Inferior parietal cortex (tissue), 1 donor: ENCODE data around the gene CFAP57.
"Not testable (repeated sequence)": the region's sequence is repeated elsewhere in the genome, so short reads cannot be mapped to it uniquely, and the experiment has no call there.

Experiments
- DNase-seq: peaks from one replicate; pipeline ENCODE4 v3.0.0-alpha.2; 2016; ENCODE audit errors: extremely low spot score

Gene CFAP57

DNA sequence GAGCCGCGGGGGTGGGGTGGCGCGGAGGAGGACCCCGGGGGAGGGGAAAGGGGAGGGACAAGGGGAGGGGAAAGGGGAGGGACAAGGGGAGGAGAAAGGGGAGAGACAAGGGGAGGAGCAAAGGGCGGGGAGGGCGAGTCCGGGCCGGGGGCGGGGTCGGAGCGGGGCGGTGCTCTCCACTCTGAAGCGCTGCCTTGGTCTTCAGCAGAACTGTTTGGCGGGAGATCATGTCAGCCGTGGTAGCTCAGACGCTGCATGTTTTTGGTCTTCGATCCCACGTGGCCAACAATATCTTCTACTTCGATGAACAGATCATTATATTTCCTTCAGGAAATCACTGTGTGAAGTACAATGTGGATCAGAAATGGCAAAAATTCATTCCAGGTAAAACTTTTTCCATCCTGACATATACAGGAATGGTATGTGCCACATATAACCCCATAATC lies 420 bp downstream of the CFAP57 start:
- DNase-seq: peak; percentile 61

GRCh38 chr1:43174873-43175272 lies 2.7 kb downstream of the CFAP57 start:
- DNase-seq: no peak

DNA sequence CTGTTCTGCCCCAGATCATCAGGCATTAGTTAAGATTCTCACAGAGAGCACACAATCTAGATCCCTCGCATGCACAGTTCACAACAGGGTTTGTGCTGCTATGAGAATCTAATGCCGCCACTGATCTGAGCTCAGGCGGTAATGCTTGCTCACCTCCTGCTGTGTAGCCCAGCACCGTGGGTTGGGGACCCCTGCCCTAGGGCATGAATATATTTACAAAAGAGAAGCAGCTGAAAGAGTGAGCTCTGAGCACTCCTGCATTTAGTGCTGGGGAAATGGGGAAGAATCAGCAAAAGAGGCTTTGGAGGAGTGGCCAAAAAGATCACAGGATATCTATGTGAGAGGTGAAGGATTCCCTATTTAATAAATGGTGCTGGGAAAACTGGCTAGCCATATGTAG lies 5.6 kb downstream of the CFAP57 start:
- DNase-seq: no peak

DNA sequence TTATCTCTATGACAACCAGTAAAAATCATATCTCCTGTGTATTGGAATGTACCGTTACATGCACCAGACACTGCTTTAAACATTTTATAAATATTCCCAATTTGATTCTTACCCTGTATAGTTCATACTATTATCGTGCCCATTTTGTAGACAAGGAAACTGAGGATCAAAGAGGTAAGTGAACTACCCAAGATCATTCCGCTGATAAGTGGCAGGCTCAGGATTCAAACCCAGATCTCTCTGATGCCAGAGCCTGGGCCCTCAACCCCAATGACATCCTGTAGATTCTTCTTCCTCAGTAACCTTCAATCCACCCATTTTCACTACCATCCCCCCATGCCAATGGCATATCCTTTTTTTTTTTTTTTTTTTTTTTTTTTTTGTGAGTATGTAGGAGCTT lies 12.3 kb downstream of the CFAP57 start:
- no peak for DNase-seq

DNA sequence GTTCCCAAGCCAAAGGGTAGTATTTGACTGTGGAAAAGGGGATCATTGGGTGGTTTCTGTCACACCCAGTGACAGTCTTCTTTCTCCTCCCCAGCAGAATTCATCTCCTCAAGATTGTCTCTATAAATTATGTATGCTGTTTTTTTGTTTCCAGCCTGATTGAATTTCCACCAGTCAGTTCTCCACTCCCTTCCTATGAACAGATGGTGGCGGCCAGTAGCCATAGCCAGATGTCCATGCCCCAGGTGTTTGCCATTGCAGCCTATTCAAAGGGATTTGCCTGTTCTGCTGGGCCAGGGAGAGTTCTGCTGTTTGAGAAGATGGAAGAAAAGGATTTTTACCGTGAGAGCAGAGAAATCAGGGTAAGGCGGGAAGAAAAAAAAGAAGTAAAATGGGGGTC lies 12.9 kb downstream of the CFAP57 start:
- no peak for DNase-seq

DNA sequence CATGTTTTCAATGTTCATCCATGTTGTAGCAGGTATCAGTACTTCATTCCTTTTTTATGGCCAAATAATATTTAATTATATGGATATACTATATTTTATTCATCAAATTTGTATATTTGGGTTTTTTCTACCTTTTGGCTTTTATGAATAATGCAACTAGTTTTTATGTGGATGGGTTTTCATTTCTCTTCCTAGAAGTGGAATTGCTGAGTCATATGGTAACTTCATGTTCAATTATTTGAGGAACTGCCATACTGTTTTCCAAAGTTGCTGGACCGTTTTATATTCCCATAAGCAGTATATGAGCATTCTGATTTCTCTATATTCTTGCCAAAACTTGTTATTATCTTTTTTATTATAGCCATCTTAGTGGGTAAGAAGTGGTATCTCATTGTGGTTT lies 16.0 kb downstream of the CFAP57 start:
- no peak for DNase-seq

DNA sequence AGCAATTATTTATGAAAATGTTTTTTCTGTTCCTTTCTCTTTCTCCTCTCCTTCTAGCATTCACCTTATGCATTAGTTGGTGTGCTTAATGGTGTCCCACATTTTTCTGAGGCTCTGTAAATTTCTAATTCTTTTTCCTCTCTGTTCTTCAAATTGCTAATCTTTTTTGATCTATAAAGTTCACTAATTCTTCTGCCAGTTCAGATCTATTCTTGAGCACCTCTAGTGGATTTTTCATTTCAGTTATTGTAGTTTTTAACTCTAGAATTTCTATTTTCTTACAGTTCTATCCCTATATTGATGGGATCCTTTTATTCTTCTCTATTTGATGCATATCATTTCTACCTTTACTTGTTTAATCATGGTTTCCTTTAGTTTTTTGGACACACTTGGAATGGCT lies 22.4 kb downstream of the CFAP57 start:
- DNase-seq: no peak

DNA sequence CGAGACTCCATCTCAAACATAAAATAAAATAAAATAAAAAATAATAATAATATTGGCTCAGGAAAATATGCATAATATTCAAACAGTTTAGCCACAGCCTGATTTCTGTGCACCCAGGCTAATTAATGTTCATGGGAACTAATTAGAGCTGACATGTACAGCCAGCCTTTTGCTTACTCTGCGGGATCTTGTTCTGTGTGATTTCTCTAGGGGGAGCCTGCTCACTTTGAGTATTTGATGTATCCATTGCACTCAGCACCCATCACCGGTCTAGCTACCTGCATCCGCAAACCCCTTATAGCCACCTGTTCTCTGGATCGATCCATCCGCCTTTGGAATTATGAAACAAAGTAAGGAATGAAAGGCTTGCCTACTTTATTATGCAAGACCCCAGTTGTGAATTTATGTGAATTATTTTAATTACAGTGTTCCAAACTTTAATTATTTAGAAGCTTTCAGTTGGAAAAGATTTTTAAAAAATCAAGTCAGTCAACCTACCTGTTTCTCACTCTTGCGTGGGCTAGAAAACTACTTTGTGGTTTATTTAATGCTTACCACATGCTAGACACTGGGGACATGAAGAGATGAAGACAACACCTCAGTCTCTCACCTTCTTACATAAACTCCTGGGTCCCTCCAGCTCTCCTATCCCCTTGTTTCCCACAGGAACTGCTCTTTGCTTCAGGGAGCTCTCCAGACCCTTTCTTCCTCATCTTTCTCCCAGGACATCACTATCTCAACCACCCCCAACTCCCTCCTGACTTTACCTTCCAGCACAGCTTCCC lies 25.4 kb downstream of the CFAP57 start:
- no peak for DNase-seq

- DNase-seq: no peak
These were observed 27.1 kb downstream of the CFAP57 start for GRCh38 chr1:43199093-43199726.

GRCh38 chr1:43203859-43204258 lies 31.7 kb downstream of the CFAP57 start:
- no peak for DNase-seq

DNA sequence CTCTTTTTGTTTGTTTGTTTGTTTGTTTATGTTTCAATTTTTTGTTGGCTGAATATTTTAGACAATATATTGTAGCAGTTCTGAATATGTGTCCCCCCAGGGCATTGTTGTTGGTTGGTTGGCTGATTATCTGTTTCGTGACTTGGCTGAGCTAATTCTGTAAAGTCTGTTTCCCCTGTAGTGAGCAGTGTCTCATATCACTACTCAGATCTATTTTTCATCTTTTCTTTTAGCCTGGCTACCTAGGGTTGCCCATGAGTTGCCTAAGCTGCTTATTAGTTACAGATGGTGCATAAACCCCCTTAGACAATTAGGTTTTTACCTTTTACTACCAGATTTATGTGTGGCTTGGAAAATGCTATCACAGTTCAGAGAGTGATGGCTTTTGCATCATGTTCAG lies 32.3 kb downstream of the CFAP57 start:
- no peak for DNase-seq

- no peak for DNase-seq
These were observed 33.5 kb downstream of the CFAP57 start for GRCh38 chr1:43205671-43206070.

DNA sequence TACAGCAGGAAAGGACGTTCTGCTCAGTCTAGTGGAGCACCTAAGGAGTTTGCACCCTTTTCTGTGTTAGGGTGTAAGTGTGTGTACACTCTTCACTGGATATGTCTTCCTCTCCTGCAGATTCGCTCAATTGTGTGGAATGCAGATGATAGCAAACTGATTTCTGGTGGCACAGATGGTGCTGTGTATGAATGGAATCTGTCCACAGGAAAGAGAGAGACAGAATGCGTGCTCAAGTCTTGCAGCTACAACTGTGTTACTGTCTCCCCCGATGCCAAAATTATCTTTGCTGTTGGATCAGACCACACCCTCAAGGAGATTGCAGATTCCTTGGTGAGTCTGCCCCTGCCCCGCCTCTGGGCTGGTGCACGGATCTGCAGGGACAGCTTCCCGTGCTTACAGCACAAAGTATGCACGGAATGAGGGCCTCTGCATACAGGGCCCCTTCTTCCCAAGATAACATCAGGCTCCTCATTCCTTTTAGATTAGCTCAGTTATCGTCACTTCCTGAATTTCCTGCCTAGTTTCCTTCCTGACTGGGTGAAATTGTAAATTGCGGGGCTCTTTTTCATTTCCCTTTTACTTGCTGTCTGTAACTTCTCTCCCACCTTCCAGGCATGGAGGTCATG lies 34.6 kb downstream of the CFAP57 start:
- DNase-seq: peak; percentile 17

DNA sequence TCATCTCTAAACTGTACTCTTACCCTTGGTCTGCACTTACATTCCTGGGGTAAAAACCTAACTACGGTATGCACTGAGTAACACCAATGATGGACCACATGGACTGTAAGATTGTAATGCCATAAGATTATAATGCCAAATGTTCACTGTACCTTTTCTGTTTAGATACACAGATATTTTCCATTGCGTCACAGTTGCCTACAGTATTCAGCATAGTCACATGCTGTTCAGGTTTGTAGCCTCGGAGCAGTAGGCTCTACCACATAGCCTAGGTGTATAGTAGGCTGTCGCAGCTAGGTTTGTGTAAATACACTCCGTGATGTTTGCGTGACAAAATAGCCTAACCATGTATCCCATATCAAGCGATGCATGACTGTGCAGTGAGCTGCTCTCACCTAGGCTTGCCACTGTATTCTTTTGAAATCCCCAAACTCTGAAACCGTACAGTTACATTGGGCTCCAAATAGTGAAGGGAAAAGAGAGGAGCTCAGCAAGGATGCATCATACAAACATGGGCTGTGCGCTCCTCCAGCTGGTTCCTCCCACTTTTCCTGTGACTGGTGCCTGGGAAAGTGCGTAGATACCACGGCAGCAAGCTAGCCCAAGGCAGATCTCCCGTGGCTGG lies 35.2 kb downstream of the CFAP57 start:
- no peak for DNase-seq

- DNase-seq: not testable (repeated sequence)
These were observed 36.1 kb downstream of the CFAP57 start for GRCh38 chr1:43208277-43208676.

- no peak for DNase-seq
These were observed 42.6 kb downstream of the CFAP57 start for GRCh38 chr1:43214501-43215444.

DNA sequence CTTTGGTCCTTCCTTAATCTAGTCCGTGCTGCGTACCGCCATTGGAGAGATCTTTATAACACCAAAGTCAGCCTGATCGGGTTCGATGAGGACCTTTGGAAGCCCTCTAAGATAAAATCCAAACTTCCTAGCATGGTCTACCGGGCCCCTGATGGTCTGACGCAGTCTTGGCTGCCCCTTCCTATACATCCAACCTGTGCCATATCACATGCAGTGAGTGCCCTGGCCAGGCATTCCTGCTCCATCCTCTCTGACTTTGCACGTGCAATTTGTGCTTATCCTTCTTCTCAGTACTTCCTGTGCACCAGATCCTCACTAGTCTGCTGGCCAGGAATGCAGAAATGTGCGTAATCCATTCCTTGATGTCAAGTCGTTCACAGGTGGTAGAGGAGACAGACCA lies 45.6 kb downstream of the CFAP57 start:
- DNase-seq: no peak

DNA sequence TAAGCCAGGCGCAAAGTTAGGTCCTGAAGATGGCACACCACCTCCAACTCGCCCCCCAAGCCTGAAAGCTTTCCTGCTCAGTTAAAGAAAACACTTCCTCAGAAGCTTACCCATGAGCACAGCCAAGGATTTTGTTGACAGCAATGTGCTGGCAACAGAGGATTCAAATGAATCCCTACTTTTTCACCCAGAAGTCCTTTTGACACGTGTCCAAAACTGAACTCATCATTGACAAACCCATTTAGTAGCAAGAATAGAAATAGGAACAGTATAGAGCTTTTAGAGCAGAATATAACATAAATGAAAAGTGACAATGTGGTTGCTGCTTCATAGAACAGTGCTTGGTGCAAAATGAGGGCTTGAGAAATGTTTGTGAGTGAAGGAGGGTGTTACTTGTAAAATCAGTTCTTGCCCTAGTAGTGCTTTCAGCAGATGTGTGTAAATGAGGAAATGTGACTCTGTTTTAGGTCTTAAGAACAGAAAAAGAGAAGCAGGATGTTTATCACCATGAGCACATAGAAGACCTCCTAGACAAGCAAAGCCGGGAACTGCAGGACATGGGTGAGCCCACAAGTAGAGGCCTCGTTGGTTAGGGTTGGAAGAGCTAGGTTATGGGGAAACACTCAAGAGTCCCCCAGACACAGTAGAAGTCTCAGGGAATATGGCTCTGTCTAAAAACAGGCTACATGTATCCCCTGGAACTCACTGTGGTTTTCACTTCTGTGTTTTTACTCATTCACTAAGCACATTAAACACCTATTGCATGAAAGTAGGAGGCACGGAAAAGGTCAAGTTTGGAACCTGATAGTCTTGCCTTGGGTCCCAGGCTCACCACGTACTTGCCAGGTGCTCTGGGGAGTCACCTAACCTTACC lies 49.0 kb downstream of the CFAP57 start:
- DNase-seq: no peak

- no peak for DNase-seq
These were observed 49.7 kb downstream of the CFAP57 start for GRCh38 chr1:43221797-43222196.

DNA sequence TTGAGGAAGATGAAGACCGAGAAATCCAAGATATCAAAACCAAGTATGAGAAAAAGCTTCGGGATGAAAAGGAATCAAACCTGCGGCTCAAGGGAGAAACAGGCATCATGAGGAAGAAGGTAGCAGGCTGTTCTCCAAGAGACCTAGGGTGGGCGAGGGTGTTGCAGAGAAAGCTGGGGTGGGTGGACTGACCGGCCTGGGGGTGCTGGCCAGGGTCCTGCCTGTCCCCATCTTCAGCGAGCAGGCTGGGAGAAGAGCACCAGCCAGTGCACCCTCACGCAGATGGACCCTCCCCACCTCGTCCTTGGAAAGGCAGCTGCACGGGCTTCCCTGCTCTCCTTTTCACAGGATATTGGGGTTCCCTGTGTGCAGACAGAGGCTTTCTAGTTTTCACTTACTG lies 50.7 kb downstream of the CFAP57 start:
- DNase-seq: no peak
